Activated CD8-positive, alpha-beta memory T cell treated with anti-CD3 and anti-CD28 coated beads, Interleukin-2, amount 50 U/mL, for 24 hours (primary cell): ENCODE measurements around the gene CYGB.

Experiments
- DNase-seq: peaks from one replicate; pipeline ENCODE4 v3.0.0-alpha.2; 2020; ENCODE audit errors: extremely low read depth

CYGB gene

GRCh38 chr17:76480632-76481031, 56.9 kb downstream of the CYGB start:
- DNase-seq = no peak

- no peak for DNase-seq
Observed at GRCh38 chr17:76479515-76480060, 57.9 kb downstream of the CYGB start.

DNA sequence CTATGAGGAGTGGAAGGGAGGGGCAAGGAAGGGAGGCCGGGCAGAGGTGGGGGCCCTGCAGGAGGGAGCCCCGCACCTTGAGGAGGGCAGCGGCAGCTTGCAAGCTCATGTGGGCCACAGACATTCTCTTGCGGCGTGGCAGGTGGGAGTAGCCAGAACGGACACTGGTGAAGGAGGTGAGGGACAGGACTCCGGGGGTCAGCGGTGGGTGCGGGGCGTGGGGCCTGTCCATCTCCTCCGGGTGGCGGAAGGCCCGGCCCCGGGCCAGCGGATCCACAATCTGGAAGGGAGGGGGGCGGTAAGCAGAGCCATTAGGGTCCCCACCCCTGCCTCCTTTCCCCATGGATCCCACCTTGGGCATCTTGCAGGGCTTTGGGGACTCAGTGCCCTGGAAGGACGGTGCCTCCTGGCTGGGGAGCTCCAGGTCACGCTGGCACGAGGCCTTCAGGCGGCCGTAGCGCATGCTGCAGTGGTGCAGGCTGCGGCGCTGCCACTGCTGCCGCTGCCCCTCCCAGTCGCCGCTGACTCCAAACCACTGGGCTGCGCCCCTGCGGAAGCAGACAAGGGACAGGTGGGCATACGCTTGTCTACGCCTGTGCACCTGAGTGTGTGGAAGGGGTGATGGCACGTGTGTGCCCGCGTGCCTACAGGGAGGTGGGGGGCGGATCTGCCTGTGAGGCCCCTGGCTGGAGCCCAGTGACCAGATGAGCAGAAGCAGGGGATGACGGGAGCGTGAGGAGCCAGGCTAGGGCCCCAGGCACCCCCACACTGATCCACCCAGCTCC, 58.6 kb downstream of the CYGB start:
- no peak for DNase-seq

DNA sequence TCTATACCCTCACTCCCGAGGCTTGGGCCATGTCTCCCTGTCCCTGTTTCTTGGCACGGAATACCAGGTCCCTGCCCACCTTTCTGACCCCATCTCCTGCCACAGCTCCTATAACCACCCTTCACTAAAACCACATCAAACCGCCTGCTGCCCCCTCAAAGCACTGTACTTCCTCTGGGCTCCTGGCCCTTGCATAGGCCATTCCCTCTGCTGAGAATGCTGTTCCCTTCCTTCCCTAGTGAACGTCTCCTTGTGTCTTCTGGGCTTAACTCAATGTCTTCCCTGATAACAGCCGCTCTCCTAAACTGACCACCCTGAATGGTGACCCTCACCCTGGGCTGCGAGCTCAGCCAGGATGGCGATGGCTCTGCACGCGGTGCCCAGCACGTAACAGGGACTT, 59.4 kb downstream of the CYGB start:
- DNase-seq = no peak

- no peak for DNase-seq
Observed at GRCh38 chr17:76477576-76477975, 59.9 kb downstream of the CYGB start.
